ENCODE data around the gene NFE2L3.
"Not testable (repeated sequence)": the region's sequence is repeated elsewhere in the genome, so short reads cannot be mapped to it uniquely, and the experiment has no call there.

Gene NFE2L3, protein sequence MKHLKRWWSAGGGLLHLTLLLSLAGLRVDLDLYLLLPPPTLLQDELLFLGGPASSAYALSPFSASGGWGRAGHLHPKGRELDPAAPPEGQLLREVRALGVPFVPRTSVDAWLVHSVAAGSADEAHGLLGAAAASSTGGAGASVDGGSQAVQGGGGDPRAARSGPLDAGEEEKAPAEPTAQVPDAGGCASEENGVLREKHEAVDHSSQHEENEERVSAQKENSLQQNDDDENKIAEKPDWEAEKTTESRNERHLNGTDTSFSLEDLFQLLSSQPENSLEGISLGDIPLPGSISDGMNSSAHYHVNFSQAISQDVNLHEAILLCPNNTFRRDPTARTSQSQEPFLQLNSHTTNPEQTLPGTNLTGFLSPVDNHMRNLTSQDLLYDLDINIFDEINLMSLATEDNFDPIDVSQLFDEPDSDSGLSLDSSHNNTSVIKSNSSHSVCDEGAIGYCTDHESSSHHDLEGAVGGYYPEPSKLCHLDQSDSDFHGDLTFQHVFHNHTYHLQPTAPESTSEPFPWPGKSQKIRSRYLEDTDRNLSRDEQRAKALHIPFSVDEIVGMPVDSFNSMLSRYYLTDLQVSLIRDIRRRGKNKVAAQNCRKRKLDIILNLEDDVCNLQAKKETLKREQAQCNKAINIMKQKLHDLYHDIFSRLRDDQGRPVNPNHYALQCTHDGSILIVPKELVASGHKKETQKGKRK

DNA sequence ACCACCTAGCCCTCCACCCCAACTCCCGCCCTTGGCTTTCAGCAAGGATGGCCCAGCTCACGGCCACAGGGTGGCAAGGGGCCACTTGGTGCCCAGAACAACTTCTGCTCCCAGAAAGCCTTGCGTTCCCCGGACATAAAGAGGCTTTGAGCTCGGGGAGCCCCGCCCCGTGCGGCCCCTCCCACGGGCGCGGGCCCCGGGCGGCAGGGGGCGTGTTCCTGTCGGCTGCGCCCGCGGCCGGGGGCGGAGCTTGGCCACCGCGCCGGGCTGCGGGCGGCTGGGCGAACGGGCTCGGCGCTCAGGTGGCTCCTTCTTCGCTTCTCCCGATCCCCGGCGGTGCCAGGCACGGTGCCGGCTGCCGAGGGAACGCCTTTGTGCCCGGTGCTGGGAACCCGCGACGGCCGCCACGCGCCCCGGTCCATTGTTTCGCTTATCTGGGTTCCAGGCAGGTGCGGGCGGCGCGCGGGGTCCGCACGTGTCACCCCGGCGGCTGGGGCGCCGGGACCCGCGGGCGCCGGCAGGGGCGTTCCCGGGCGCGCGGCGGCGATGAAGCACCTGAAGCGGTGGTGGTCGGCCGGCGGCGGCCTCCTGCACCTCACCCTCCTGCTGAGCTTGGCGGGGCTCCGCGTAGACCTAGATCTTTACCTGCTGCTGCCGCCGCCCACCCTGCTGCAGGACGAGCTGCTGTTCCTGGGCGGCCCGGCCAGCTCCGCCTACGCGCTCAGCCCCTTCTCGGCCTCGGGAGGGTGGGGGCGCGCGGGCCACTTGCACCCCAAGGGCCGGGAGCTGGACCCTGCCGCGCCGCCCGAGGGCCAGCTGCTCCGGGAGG lies at the start of gene NFE2L3:
Gene NFE2L3 (plus strand): TSS at position 246 of the 829 bp plus-strand sequence. CDS start 301 bp downstream, at position 547.
- peaks cover 18% of the 10 kb centered on the region for H3K27me3 ChIP-seq (ENCODE audit: insufficient read depth, low read length)
- peaks cover 25% of the 10 kb centered on the region for H3K4me1 ChIP-seq (ENCODE audit: insufficient read depth, low read length)
- peak within 1 kb of the TSS; percentile 97 for H3K9ac ChIP-seq (ENCODE audit: low read depth, low read length)
- no peaks in the 10 kb centered on the region for H3K9me3 ChIP-seq (ENCODE audit: insufficient read depth, low read depth, low read length)
- H3K4me3 ChIP-seq (ENCODE audit: low read length) = peak within 1 kb of the TSS; percentile 98
- no peaks in the 10 kb centered on the region; the same call in 1 of the 2 replicates for H3K36me3 ChIP-seq (ENCODE audit: insufficient read depth, low read depth, low read length)
- no peak within 1 kb of the TSS for H3K27ac ChIP-seq (ENCODE audit: low read length)

DNA sequence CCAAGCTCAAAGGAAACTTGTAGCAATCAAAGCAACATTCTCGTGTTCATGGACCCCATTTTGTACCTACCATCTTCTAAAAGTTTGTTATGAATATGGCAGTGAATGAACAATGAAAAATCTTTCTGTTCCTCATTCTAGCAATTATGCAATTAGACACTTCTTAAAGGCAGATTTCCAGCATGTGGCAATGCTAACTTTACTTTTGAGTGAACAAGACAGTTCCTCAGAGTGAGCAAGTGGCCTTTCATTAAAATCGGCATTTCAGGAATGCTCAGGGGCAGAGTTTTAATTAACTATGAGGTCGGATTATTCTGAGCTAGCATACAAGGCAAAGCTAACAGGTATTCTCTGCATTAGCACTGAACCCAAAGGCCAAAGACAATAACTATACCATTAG lies 48.4 kb upstream of the NFE2L3 start:
- Histone ChIP-seq H3K9me3 (ENCODE audit: insufficient read depth, low read depth, low read length) (no peaks in the 10 kb centered on the region), H3K9ac (ENCODE audit: low read depth, low read length) (no peak overlapping the region), H3K36me3 (ENCODE audit: insufficient read depth, low read depth, low read length) (no peaks in the 10 kb centered on the region), H3K27me3 (ENCODE audit: insufficient read depth, low read length) (no peaks in the 10 kb centered on the region), H3K4me1 (ENCODE audit: insufficient read depth, low read length) (peaks cover 9% of the 10 kb centered on the region; the same call in 1 of the 2 replicates), H3K4me3 (ENCODE audit: low read length) (no peak overlapping the region), H3K27ac (ENCODE audit: low read length) (no peak overlapping the region)

DNA sequence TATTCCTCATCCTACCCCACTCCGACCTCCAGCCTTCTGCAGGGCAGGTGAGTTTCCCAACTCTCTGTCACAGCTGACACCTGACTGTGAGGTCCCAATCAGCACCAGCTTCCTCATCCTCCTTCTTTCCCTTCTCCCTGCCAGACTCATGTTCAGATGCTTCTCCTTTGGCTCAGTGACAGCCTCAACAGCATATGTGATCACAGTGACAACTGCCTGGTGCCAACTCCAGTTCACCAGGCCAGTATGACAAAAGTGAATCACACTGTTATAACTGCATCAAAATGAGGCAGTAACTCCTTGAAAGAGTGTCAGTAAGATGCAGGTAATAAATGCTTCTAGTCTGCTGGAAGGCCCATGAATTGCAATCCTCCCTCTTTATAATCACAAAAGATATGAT lies 46.8 kb upstream of the NFE2L3 start:
- Histone ChIP-seq H3K36me3 (ENCODE audit: insufficient read depth, low read depth, low read length) (no peaks in the 10 kb centered on the region), H3K27me3 (ENCODE audit: insufficient read depth, low read length) (no peaks in the 10 kb centered on the region), H3K4me1 (ENCODE audit: insufficient read depth, low read length) (peaks cover 9% of the 10 kb centered on the region; the same call in 1 of the 2 replicates), H3K4me3 (ENCODE audit: low read length) (no peak overlapping the region), H3K27ac (ENCODE audit: low read length) (no peak overlapping the region), H3K9me3 (ENCODE audit: insufficient read depth, low read depth, low read length) (no peaks in the 10 kb centered on the region), H3K9ac (ENCODE audit: low read depth, low read length) (no peak overlapping the region)

DNA sequence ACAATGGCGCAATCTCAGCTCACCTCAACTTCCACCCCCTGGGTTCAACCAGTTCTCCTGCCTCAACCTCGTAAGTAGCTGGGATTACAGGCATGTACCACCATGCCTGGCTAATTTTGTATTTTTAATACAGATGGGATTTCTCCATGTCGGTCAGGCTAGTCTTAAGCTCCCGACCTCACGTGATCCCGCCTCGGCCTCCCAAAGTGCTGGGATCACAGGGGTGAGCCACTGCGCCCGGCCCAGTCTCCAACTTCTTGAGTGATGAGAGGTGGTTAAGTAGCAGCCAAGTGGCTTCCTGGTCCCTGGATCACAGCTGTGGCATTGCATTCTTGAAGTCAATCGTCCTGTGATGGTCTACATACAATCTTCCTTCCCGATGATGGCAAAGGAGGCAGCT lies 46.1 kb upstream of the NFE2L3 start:
- Histone ChIP-seq H3K9me3 (ENCODE audit: insufficient read depth, low read depth, low read length) (no peaks in the 10 kb centered on the region), H3K36me3 (ENCODE audit: insufficient read depth, low read depth, low read length) (no peaks in the 10 kb centered on the region), H3K27ac (ENCODE audit: low read length) (no peak overlapping the region), H3K4me1 (ENCODE audit: insufficient read depth, low read length) (peaks cover 9% of the 10 kb centered on the region; the same call in 1 of the 2 replicates), H3K9ac (ENCODE audit: low read depth, low read length) (no peak overlapping the region), H3K27me3 (ENCODE audit: insufficient read depth, low read length) (no peaks in the 10 kb centered on the region), H3K4me3 (ENCODE audit: low read length) (no peak overlapping the region)

DNA sequence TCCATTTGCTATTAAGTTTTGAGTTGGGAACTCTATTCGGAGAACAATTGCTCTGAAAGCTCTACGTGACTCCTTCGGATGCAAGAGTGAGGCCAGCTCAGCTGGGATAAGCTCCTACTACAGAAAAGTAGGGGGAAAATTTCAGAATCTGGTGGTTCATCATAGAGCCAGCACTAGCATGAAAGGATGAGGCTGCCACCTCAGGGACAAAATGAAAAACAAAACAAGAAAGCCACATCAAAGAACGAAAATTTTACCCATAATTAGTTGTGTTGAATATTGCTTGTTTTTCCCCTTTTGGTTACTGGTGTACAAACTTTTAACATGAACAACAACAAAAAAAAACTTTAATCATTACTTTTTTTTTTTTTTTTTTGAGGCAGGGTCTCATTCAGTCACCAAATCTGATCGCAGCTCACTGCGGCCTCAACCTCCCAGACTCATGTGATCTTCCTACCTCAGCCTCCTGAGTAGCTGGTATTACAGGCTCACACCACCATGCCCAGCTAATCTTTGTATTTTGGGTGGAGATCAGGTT lies 39.7 kb upstream of the NFE2L3 start:
- no peaks in the 10 kb centered on the region for H3K27me3 ChIP-seq (ENCODE audit: insufficient read depth, low read length)
- no peaks in the 10 kb centered on the region for H3K36me3 ChIP-seq (ENCODE audit: insufficient read depth, low read depth, low read length)
- H3K27ac ChIP-seq (ENCODE audit: low read length) = no peak overlapping the region
- H3K9ac ChIP-seq (ENCODE audit: low read depth, low read length) = no peak overlapping the region
- no peak overlapping the region for H3K4me3 ChIP-seq (ENCODE audit: low read length)
- H3K9me3 ChIP-seq (ENCODE audit: insufficient read depth, low read depth, low read length) = no peaks in the 10 kb centered on the region
- H3K4me1 ChIP-seq (ENCODE audit: insufficient read depth, low read length) = 0 out of 2 replicates have a peak, but pooled peaks cover 4% of the 10 kb centered on the region

DNA sequence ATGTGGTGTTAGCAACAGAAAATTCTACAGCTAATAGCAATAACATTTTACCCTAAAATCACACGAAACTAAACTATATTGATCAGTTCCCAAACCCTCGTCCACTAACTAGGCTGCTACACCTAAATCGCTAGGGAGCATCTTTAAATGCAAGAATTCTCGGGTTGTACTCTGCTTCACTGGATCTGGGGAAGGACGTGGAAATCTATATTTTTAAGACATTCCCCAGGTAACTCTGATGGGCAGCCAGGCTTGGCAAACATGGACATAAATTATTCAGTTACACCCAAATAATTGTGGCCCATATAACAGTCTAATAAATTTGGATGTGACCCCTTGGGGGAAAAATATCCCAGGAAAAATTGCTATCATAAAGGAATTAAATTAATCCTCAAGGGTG lies 36.3 kb upstream of the NFE2L3 start:
- Histone ChIP-seq H3K27me3 (ENCODE audit: insufficient read depth, low read length) (no peaks in the 10 kb centered on the region), H3K4me3 (ENCODE audit: low read length) (no peak overlapping the region), H3K27ac (ENCODE audit: low read length) (no peak overlapping the region), H3K9me3 (ENCODE audit: insufficient read depth, low read depth, low read length) (no peaks in the 10 kb centered on the region), H3K4me1 (ENCODE audit: insufficient read depth, low read length) (0 out of 2 replicates have a peak, but pooled peaks cover 4% of the 10 kb centered on the region), H3K9ac (ENCODE audit: low read depth, low read length) (no peak overlapping the region), H3K36me3 (ENCODE audit: insufficient read depth, low read depth, low read length) (no peaks in the 10 kb centered on the region)

DNA sequence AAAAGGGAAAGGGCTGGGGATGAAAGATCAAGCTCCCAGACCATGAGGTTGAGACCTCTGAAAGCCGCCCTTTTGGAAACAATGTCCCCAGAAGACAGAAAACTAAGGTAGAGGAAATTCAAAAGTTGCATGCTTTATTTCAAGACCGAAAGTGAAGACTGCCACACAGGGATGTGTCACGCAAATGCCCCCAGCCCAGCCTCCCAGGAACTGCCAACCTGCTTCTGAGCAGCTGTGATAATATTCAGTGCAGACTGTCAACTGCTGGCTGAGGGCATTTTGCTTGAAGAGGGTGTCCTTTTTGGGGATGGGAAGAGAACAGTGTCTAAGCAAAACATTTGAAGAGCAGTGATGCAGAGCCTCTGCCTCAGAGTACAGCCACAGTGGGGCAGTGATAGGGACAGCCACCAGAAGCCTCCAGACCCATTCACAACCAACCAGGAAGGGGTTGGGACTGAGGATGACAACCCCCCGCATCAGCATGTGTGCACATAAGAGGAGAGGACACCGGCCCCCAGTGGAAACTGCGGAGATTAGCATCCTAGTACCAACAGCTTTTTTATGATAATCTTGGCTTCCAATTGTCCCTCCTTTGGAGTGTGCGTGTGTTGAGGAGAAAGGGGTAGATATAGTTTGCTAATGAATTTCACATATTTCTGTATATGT lies 34.7 kb upstream of the NFE2L3 start:
- H3K4me1 ChIP-seq (ENCODE audit: insufficient read depth, low read length) = 0 out of 2 replicates have a peak, but pooled peaks cover 4% of the 10 kb centered on the region
- H3K36me3 ChIP-seq (ENCODE audit: insufficient read depth, low read depth, low read length) = no peaks in the 10 kb centered on the region
- no peaks in the 10 kb centered on the region for H3K9me3 ChIP-seq (ENCODE audit: insufficient read depth, low read depth, low read length)
- no peak overlapping the region for H3K27ac ChIP-seq (ENCODE audit: low read length)
- no peak overlapping the region for H3K9ac ChIP-seq (ENCODE audit: low read depth, low read length)
- H3K27me3 ChIP-seq (ENCODE audit: insufficient read depth, low read length) = no peaks in the 10 kb centered on the region
- no peak overlapping the region for H3K4me3 ChIP-seq (ENCODE audit: low read length)

DNA sequence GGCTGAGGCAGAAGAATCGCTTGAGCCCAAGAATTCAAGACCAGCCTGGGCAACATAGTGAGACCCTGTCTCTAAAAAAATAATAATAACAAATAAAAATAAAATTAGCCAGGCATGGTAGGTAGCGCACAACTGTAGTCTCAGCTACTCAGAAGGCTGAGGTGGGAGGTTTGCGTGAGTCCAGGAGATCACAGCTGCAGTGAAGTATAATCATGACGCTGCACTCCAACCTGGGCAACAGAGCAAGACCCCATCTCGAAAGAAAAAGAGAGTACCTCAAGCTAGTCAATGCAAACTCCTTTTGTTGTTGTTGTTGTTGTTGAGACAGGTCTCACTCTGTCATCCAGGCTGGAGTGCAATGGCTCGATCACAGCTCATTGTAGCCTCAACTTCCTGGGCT lies 34.0 kb upstream of the NFE2L3 start:
- Histone ChIP-seq H3K27ac (ENCODE audit: low read length) (no peak overlapping the region), H3K36me3 (ENCODE audit: insufficient read depth, low read depth, low read length) (no peaks in the 10 kb centered on the region), H3K9me3 (ENCODE audit: insufficient read depth, low read depth, low read length) (no peaks in the 10 kb centered on the region), H3K4me3 (ENCODE audit: low read length) (no peak overlapping the region), H3K4me1 (ENCODE audit: insufficient read depth, low read length) (0 out of 2 replicates have a peak, but pooled peaks cover 4% of the 10 kb centered on the region), H3K9ac (ENCODE audit: low read depth, low read length) (no peak overlapping the region), H3K27me3 (ENCODE audit: insufficient read depth, low read length) (no peaks in the 10 kb centered on the region)

DNA sequence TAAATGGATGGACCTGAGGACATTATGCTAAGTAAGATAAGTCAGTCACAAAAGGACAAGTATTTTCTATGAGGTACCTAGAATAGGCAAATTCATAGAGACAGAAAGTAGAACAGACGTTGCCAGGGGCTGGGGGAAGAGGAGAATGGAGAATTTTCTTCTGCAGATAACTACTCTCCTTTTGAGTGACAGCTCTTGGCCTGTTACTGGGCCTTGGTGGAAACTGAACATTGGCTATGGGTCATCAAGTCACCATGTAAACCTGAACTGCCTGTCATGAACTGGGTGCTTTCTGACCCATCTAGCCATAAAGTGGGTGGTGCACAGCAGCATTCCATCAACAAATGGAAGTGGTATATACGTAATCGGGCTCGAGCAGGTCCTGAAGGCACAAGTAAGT lies 29.3 kb upstream of the NFE2L3 start:
- no peaks in the 10 kb centered on the region for H3K36me3 ChIP-seq (ENCODE audit: insufficient read depth, low read depth, low read length)
- no peak overlapping the region for H3K4me3 ChIP-seq (ENCODE audit: low read length)
- H3K9ac ChIP-seq (ENCODE audit: low read depth, low read length) = no peak overlapping the region
- H3K27ac ChIP-seq (ENCODE audit: low read length) = no peak overlapping the region
- no peaks in the 10 kb centered on the region for H3K27me3 ChIP-seq (ENCODE audit: insufficient read depth, low read length)
- H3K4me1 ChIP-seq (ENCODE audit: insufficient read depth, low read length) = no peaks in the 10 kb centered on the region
- H3K9me3 ChIP-seq (ENCODE audit: insufficient read depth, low read depth, low read length) = no peaks in the 10 kb centered on the region

DNA sequence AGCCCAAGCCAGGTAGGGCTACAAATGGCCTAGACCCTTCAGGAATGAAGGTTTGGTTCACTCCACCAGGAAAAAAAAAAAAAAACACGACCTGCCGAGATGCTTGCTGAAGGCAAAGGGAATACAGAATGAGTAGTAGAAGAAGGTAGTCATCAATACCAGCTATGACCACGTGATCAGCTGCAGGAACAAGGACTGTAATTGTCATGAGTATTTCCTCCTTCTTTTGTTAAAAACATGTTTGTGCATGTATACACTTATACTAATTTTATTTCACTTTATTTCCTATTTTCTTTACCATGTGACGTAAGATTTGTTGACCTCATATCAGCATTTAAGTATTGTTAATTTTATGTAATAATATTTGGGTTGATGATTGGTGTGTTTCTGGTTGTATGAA lies 27.2 kb upstream of the NFE2L3 start:
- H3K36me3 ChIP-seq (ENCODE audit: insufficient read depth, low read depth, low read length); H3K27ac ChIP-seq (ENCODE audit: low read length); H3K4me1 ChIP-seq (ENCODE audit: insufficient read depth, low read length): not testable (repeated sequence)

DNA sequence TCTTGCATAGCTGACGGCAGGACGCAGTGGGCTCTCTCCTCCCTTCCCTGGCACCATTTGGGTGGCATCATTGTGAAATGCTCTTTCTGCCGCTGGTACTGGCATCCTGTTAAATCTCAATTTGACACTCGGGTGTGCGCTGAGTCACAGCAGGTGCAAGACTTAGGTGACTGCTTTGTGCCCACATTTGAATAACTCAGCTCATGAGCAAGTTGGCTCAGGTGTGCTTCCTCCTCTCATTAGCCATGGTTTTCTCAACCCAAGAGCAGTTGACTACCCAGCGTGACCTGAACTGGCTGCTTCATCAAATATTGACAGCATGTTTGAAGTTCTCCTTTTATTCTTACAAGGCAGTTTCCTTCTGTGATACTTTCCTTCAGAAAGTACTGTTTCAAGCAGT lies 24.6 kb upstream of the NFE2L3 start:
- Histone ChIP-seq H3K27me3 (ENCODE audit: insufficient read depth, low read length) (no peaks in the 10 kb centered on the region), H3K27ac (ENCODE audit: low read length) (no peak overlapping the region), H3K36me3 (ENCODE audit: insufficient read depth, low read depth, low read length) (no peaks in the 10 kb centered on the region), H3K9me3 (ENCODE audit: insufficient read depth, low read depth, low read length) (no peaks in the 10 kb centered on the region), H3K4me3 (ENCODE audit: low read length) (no peak overlapping the region), H3K9ac (ENCODE audit: low read depth, low read length) (no peak overlapping the region), H3K4me1 (ENCODE audit: insufficient read depth, low read length) (no peaks in the 10 kb centered on the region)

More for the DNA sequence above, 27.2 kb upstream of the NFE2L3 start:
- H3K9ac ChIP-seq (ENCODE audit: low read depth, low read length); H3K9me3 ChIP-seq (ENCODE audit: insufficient read depth, low read depth, low read length); H3K4me3 ChIP-seq (ENCODE audit: low read length); H3K27me3 ChIP-seq (ENCODE audit: insufficient read depth, low read length): not testable (repeated sequence)
